SK-N-SH (cell line): ENCODE results near the gene CFAP70.

Experiments used
- EP300 ChIP-seq, 2 experiments: IDR thresholded peaks; 2 replicates each; pipeline versions ENCODE4 v1.4.0 to v1.6.1; 2012; ENCODE audit warnings: borderline replicate concordance in 1 of 2, low read depth in 1 of 2, low read length in 1 of 2
- EZH2phosphoT487 ChIP-seq: fragments of 200-600 bp; sonication (generic); IDR thresholded peaks from 2 replicates; pipeline ENCODE4 v1.6.1; 2017; ENCODE audit warnings: low read depth, mixed run types, mild to moderate bottlenecking, antibody characterized with exemption, moderate library complexity, borderline replicate concordance
- MEF2A ChIP-seq: IDR thresholded peaks from 2 replicates; pipeline ENCODE4 v1.4.0; 2012; ENCODE audit warnings: low read depth, borderline replicate concordance
- MXI1 ChIP-seq: IDR thresholded peaks from 2 replicates; pipeline ENCODE4 v1.6.1; 2012; ENCODE audit warnings: mild to moderate bottlenecking, low read depth, low read length, improper control_type of control experiment
- NFIC ChIP-seq: IDR thresholded peaks from 2 replicates; pipeline ENCODE4 v1.4.0; 2012; ENCODE audit warnings: borderline replicate concordance
- NRF1 ChIP-seq: IDR thresholded peaks from 2 replicates; pipeline ENCODE4 v1.6.1; 2012; ENCODE audit warnings: low read depth, mild to moderate bottlenecking, low read length
- POLR2AphosphoS5 ChIP-seq: IDR thresholded peaks from 2 replicates; pipeline ENCODE4 v1.6.1; 2012; ENCODE audit warnings: low read depth, low read length
- SIN3A ChIP-seq: IDR thresholded peaks from 2 replicates; pipeline ENCODE4 v1.6.1; 2012; ENCODE audit warnings: low read depth, mild to moderate bottlenecking, low read length, moderate library complexity, borderline replicate concordance
- SMC3 ChIP-seq: IDR thresholded peaks from 2 replicates; pipeline ENCODE4 v1.6.1; 2012; ENCODE audit warnings: low read depth, low read length, improper control_type of control experiment
- TAF1 ChIP-seq: IDR thresholded peaks from 2 replicates; pipeline ENCODE4 v1.6.1; 2012; ENCODE audit warnings: low read depth, mild to moderate bottlenecking, low read length, moderate library complexity, borderline replicate concordance
- TF ChIP-seq, protein P1 (sequence below): fragments of 200-600 bp; sonication (generic); IDR thresholded peaks from 2 replicates; pipeline ENCODE4 v1.6.1; 2017; ENCODE audit warnings: antibody characterized with exemption, mild to moderate bottlenecking, moderate library complexity
- TF ChIP-seq, protein P2 (sequence below): IDR thresholded peaks from 2 replicates; pipeline ENCODE4 v1.4.0; 2012; ENCODE audit warnings: low read depth
- TF ChIP-seq, protein P3 (sequence below): IDR thresholded peaks from 2 replicates; pipeline ENCODE4 v1.4.0; 2012; ENCODE audit warnings: low read depth, borderline replicate concordance

DNA sequence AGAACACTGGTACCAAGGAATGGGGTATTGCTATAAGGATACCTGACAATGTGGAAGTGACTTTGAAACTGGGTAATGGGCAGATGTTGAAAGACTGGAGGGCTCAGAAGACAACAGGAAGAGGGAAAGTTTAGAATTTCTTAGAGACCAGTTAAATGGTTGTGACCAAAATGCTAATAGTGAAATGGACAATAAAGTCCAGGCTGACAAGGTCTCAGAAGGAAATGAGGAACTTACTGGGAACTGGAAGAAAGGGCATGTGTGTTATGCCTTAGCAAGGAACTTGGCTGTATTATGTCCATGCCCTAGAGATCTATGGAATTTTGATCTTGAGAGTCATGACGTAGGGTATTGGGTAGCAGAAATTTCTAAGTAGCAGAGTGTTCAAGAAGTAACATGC lies 152.8 kb downstream of the CFAP70 start:
- TF ChIP-seq NRF1 (no peak), MXI1 (no peak), EZH2phosphoT487 (no peak), POLR2AphosphoS5 (no peak), TAF1 (no peak), MEF2A (no peak), EP300 (IDR thresholded peaks at IDR 0.05; ENCODE audit: borderline replicate concordance in 1 of 2, low read depth in 1 of 2, low read length in 1 of 2) (no peak), SMC3 (no peak), NFIC (no peak), SIN3A (no peak)
- TF ChIP-seq, protein P1, sequence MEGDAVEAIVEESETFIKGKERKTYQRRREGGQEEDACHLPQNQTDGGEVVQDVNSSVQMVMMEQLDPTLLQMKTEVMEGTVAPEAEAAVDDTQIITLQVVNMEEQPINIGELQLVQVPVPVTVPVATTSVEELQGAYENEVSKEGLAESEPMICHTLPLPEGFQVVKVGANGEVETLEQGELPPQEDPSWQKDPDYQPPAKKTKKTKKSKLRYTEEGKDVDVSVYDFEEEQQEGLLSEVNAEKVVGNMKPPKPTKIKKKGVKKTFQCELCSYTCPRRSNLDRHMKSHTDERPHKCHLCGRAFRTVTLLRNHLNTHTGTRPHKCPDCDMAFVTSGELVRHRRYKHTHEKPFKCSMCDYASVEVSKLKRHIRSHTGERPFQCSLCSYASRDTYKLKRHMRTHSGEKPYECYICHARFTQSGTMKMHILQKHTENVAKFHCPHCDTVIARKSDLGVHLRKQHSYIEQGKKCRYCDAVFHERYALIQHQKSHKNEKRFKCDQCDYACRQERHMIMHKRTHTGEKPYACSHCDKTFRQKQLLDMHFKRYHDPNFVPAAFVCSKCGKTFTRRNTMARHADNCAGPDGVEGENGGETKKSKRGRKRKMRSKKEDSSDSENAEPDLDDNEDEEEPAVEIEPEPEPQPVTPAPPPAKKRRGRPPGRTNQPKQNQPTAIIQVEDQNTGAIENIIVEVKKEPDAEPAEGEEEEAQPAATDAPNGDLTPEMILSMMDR, result no peak
- TF ChIP-seq, protein P2, sequence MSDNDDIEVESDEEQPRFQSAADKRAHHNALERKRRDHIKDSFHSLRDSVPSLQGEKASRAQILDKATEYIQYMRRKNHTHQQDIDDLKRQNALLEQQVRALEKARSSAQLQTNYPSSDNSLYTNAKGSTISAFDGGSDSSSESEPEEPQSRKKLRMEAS, result no peak
- TF ChIP-seq, protein P3, sequence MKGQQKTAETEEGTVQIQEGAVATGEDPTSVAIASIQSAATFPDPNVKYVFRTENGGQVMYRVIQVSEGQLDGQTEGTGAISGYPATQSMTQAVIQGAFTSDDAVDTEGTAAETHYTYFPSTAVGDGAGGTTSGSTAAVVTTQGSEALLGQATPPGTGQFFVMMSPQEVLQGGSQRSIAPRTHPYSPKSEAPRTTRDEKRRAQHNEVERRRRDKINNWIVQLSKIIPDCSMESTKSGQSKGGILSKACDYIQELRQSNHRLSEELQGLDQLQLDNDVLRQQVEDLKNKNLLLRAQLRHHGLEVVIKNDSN, result no peak
